Stimulated activated CD8-positive, alpha-beta memory T cell treated with anti-CD3 and anti-CD28 coated beads, Interleukin-15, amount 100 ng/mL, for 48 hours (primary cell): ENCODE measurements around the gene CA11.

Experiments
- DNase-seq, 2 donors: peaks; one replicate each; pipeline ENCODE4 v3.0.0-alpha.2; 2020; ENCODE audit warnings: low read depth in 2 of 2

Gene CA11

GRCh38 chr19:48628486-48629296, 17.3 kb downstream of the CA11 start:
- DNase-seq, result no peak

GRCh38 chr19:48627865-48628314, 18.1 kb downstream of the CA11 start:
- DNase-seq, result no peak

DNA sequence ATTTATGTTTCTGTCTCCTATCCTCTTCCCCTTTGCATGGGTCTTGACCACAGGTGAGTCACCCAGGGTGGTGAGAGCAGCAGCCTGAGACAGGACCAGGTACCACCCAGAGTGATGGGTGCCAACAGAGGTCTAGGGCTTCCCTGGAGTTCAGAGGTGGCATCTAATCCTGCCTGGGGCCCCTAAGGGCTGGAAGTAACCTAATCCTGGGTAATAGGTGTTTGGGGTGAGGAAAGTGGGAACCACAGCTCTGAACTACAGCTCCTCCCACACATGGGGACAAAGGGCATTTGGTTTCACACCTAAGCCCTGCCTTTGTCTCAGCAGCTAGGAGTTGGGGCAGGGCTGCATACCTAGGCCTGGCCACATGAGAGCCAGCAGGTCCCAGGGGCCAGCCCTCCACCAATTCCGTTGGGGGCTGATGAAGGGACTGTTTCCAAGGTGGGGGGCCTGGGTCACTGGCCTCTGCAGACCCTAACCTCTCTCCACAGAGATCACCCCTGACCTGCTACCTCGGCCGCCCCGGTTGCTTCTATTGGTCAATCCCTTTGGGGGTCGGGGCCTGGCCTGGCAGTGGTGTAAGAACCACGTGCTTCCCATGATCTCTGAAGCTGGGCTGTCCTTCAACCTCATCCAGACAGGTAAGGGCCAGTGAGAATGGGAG, 18.7 kb downstream of the CA11 start:
- DNase-seq, result no peak

DNA sequence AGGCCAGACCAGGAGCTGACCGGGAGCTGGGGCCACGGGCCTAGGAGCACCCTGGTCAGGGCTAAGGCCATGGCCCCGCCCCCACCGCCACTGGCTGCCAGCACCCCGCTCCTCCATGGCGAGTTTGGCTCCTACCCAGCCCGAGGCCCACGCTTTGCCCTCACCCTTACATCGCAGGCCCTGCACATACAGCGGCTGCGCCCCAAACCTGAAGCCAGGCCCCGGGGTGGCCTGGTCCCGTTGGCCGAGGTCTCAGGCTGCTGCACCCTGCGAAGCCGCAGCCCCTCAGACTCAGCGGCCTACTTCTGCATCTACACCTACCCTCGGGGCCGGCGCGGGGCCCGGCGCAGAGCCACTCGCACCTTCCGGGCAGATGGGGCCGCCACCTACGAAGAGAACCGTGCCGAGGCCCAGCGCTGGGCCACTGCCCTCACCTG, 20.1 kb downstream of the CA11 start:
- DNase-seq, result no peak

- no peak for DNase-seq
These were observed 20.9 kb downstream of the CA11 start for GRCh38 chr19:48624791-48625723.

GRCh38 chr19:48624067-48624594, 21.9 kb downstream of the CA11 start:
- peak; percentile 97 to 98 for DNase-seq

DNA sequence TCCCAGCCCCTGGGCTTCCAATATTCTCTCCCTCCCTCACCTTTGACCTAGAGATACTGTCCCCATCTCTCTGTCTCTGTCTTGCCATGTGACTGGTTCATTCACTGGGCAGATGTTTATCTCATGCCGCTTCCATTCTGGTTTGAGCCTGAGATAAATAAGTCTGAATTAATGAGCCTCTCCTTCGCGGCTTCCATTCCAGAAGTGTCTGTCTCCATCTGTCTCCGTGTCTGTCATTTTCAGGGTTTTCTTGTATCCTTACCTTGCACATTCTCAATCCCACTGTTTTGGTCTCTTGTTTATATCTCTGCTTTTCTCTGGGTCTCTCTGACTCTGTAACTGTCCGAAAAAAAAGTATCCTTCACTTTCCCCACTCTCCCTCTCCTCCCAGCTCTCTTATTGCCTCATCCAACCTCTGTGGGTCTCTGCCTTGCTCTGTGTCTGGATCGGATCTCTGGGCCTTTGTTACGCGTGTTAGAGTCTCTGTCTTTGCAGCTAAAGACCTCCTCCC, 22.4 kb downstream of the CA11 start:
- DNase-seq, result no peak

GRCh38 chr19:48619692-48620585, 26.0 kb downstream of the CA11 start:
- no peak for DNase-seq

DNA sequence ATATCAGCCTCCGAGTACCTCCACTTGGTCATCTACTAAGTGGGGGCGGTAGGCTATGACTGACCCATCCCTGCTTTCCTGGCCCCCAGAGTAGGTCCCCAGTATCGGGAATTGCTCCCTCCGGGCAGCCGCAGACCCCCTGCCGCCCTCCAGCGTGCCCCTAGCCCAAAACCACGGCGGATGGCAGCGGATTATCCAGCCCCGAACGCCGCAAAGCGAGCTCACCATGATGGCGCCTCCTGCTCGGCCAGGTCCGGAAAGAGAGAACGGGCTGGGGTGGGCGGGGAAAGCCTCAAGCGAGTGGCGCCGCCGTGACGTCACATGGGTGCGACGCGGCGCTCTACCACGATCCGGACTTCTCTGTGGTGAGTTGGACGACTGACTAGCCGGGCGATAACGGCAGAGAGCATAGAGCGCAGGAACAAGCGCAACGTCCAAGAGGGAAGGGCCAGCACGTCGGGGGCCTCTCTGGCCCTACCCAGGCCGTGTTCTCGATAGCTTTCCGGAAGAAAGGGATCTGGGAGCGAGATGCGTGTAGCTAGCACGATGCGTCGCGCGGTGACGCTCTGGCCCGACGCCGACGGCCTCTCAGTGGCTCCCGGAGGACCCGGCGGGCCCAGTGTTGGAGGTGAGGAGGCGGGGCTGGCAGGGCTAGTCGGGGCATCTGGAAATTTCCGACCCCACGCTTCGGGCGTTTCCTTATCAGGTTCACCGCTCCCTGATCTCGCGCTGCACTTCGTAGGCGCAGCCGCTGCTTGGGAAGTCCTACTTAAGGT, 26.9 kb downstream of the CA11 start, which contains the start of the genes RPL18 and SPHK2:
TSS of gene RPL18 (minus strand) at position 263 of the 776 bp plus-strand sequence. CDS start at position 228, 35 bp downstream.
TSS of gene SPHK2 (plus strand) at position 591 of the 776 bp plus-strand sequence. CDS start 1,009 bp downstream, outside the sequence.
- DNase-seq, result peak; percentile 94 to 95

DNA sequence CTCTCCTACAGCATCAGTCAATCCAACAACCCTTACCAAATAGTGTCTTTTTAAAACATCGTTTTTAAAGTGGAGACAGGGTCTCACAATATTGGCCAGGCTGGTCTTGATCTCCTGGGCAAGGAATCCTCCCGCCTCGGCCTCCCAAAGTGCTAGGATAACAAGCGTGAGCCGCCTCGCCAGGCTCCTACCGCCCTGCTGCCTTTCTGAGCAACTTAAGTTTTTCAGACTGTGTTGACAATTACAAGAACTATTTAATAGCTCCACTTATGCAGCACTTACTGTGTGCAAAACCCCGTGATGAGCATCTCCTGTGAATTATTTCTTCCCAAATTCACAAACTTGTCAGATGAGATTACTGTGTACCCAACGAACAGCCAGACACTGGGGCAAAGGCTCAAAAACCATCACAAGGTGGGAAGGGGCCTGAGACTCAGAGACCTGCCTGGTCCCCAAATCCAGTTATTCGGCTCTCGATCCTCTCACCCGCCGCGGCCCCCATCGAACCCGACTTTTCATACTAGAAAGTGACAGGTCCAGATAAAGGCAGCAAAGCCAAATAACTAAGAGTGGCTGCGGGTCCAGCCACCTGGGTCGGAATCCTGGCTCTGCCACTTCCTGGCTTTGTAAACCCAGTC, 27.6 kb downstream of the CA11 start:
- DNase-seq, result no peak

DNA sequence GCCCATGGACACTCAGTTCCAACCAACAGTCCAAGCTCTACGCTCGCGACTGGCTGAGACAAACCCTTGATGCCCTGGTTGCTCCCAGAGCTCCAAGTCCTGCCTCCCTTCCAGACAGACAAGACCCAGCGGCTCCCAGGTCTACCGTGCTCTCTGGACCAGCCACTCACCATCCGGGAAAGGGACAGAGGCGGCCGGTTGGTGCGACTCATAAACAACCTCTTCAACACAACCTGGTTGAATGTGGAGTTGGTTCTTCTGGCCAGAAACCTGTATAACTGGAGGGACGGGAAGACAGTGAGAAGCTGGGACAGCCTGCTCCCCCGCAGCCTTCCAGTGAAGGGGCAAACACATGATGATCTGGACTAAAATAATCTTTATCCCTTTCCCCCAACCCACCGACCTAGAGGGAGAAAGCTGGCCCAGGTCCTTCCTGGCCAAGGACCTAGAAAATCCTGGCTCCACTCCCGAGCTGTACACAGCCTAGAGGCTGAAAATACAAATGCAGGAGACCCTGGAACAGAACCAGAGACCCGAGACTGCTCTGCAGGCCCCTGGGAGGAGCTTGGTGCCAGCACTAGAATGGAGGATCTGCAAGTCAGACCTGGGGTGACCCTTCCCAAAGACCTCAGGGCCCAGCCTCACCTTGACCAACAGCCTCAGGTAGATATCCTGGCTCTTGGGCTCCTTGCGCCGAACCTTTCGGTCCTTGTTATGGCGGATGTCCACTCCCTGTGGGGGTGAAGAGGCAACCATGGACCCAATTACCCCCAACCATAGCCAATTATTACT, 28.6 kb downstream of the CA11 start:
- DNase-seq, result no peak

GRCh38 chr19:48616491-48617056, 29.4 kb downstream of the CA11 start:
- no peak for DNase-seq

GRCh38 chr19:48616041-48616436, 29.9 kb downstream of the CA11 start:
- no peak for DNase-seq

GRCh38 chr19:48615231-48616040, 30.6 kb downstream of the CA11 start:
- DNase-seq, result no peak

DNA sequence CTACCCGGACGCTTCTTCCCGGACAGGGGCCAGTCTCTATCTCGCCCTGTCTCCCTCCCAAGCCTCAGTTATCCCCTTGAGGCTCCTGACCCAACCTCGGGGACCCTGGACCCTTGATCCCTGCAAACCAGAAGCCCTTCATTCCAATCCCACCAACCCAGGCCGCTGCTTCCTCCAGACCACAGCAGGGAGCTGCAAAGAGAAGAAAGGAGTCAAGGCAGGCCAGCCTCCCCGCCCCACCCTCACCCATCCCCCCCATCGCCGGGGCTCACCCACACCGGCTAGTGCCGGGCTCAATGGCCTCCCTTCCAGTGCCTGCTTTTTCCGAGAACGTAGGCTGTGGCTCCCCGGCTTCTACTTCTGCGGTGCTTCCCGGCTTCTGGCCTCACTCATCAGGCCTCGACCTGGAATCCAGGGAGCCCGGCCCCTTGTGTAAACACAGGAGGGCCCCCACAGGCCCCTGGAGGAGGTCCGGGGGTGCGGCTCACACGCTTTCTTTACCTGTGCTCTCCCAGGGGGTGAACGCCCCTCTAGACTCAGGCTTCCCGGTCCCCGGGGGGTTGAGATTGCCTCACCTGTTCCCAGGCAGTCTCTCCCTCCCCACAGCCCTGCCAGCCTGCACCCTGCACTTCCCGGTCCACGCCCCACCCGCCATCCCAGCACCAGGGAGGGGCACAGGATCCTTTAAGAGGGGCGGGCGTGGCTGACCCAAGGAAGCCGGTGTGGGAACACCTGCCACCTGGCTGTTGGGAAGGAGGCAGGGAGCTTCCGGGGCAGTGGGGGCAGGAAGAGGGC, 31.4 kb downstream of the CA11 start, which contains the start of gene FAM83E:
TSS of gene FAM83E (minus strand) at position 641 of the 795 bp plus-strand sequence. CDS start 1,704 bp downstream, outside the sequence.
- DNase-seq, result no peak
